BJ (cell line): ENCODE results near the gene INSC. TPM values are rescaled to one million over a fixed set of nuclear protein-coding genes. Genes with fewer than 3 reads are reported as not detected.

Experiments used
- CTCF ChIA-PET: fragments of 350-600 bp; formaldehyde crosslinking; extraction: SDS; loops from one replicate; lab custom pipeline; 2021; ENCODE audit warnings: antibody characterized with exemption, inconsistent platforms; lab: Yijun Ruan, JAX
- POLR2A ChIA-PET: fragments of 300-600 bp; sonication (Branson Sonifier 250); formaldehyde crosslinking; extraction: SDS; loops from one replicate; lab custom pipeline; 2021; ENCODE audit warnings: antibody characterized with exemption; lab: Charles Lee
- DNase-seq: peaks from one replicate; pipeline ENCODE4 v3.0.0-alpha.2; 2011; ENCODE audit warnings: low read depth
- H3K27me3 ChIP-seq: 2 replicates; pipeline ENCODE4 v1.6.0; 2011; ENCODE audit warnings: low read length; ENCODE audit not compliant: control insufficient read depth, insufficient read depth
- H3K36me3 ChIP-seq: 2 replicates; pipeline ENCODE4 v1.5.1; 2011; ENCODE audit warnings: low read length; ENCODE audit not compliant: control insufficient read depth, insufficient read depth
- H3K4me3 ChIP-seq: 2 replicates; pipeline ENCODE4 v1.5.1; 2011; ENCODE audit warnings: low read depth, mild to moderate bottlenecking, control low read depth, low read length
- CTCF ChIP-seq: IDR thresholded peaks from 2 replicates; pipeline ENCODE4 v1.5.1; 2011; ENCODE audit warnings: low read depth, mild to moderate bottlenecking, control low read depth, inconsistent platforms, low read length, moderate library complexity; ENCODE audit not compliant: insufficient read depth
- polyA plus RNA-seq: library from polyadenylated mRNA; depleted of rRNA; stranded (reverse); fragments of >200 nt; gene quantifications from 2 replicates; pipeline ENCODE4 v1.2.3, GENCODE V29; 2011

The INSC gene
- polyA plus RNA-seq, 1 experiment: 0.10 TPM

GRCh38 chr11:15224466-15224865, 109.7 kb downstream of the INSC start:
- Histone ChIP-seq H3K4me3 (no peak overlapping the region), H3K36me3 (no peaks in the 10 kb centered on the region), H3K27me3 (no peaks in the 10 kb centered on the region)
- POLR2A ChIA-PET: no interaction called here
- CTCF ChIA-PET: no interaction called here
- no peak for TF ChIP-seq CTCF
- DNase-seq: no peak

GRCh38 chr11:15227011-15227410, 112.3 kb downstream of the INSC start:
- CTCF ChIA-PET: interaction anchor here (1.0 kb wide), 1 partner anchor 13 kb away, joined by 4 read pairs; no protein-coding TSS in a partner anchor
- Histone ChIP-seq H3K36me3 (no peaks in the 10 kb centered on the region), H3K27me3 (no peaks in the 10 kb centered on the region), H3K4me3 (no peak overlapping the region)
- POLR2A ChIA-PET: no interaction called here
- no peak for DNase-seq
- no peak for TF ChIP-seq CTCF

- Histone ChIP-seq H3K36me3 (no peaks in the 10 kb centered on the region), H3K4me3 (no peak overlapping the region), H3K27me3 (no peaks in the 10 kb centered on the region)
- ChIA-PET POLR2A (no interaction called here), CTCF (no interaction called here)
- no peak for DNase-seq
- no peak for TF ChIP-seq CTCF
Observed at GRCh38 chr11:15228331-15228849, 113.7 kb downstream of the INSC start.

- H3K36me3 ChIP-seq: no peaks in the 10 kb centered on the region
- TF ChIP-seq CTCF: no peak
- no peak overlapping the region for H3K4me3 ChIP-seq
- ChIA-PET CTCF (interaction anchor here (1.1 kb wide), 1 partner anchor 129 kb away, joined by 3 read pairs; no protein-coding TSS in a partner anchor), POLR2A (no interaction called here)
- DNase-seq: no peak
- H3K27me3 ChIP-seq: no peaks in the 10 kb centered on the region
Observed at GRCh38 chr11:15229069-15229468, 114.3 kb downstream of the INSC start.

- no peak overlapping the region for H3K4me3 ChIP-seq
- TF ChIP-seq CTCF: no peak
- no peaks in the 10 kb centered on the region for H3K36me3 ChIP-seq
- ChIA-PET CTCF (no interaction called here), POLR2A (no interaction called here)
- H3K27me3 ChIP-seq: no peaks in the 10 kb centered on the region
- DNase-seq: no peak
Observed at GRCh38 chr11:15232496-15232895, 117.8 kb downstream of the INSC start.
